CD14-positive monocyte (primary cell): ENCODE results near the gene FBXW7. TPM values are rescaled to one million over a fixed set of nuclear protein-coding genes. Genes with fewer than 3 reads are reported as not detected.

ENCODE experiments used
- DNase-seq, 3 donors: peaks; one replicate each; pipeline ENCODE4 v3.0.0-alpha.2; 2011 to 2022
- H2AFZ ChIP-seq: 2 replicates; pipeline ENCODE4 v1.6.0; 2012; ENCODE audit warnings: mild to moderate bottlenecking, low read depth, low read length, inconsistent platforms; ENCODE audit not compliant: insufficient read depth, poor library complexity, severe bottlenecking
- H3K27ac ChIP-seq, 2 donors: 1 replicate in 1 of 2; 2 replicates in 1 of 2; pipeline ENCODE4 v1.5.1; 2012 to 2013; ENCODE audit warnings: low read length in 2 of 2, control low read depth in 1 of 2, inconsistent platforms in 1 of 2, low read depth in 1 of 2, mild to moderate bottlenecking in 1 of 2
- H3K27me3 ChIP-seq, 2 donors: one replicate each; pipeline versions ENCODE4 v1.6.0 to v1.6.1; 2011 to 2013; ENCODE audit warnings: low read length in 2 of 2; ENCODE audit not compliant: control insufficient read depth in 2 of 2, insufficient read depth in 2 of 2
- H3K36me3 ChIP-seq, 2 donors: replicated peaks in 1 of 2; 1 replicate in 1 of 2; 2 replicates in 1 of 2; pipeline versions ENCODE4 v1.5.1 to v1.6.1; 2012 to 2013; ENCODE audit warnings: low read length in 2 of 2, control low read depth in 1 of 2, inconsistent platforms in 1 of 2, mild to moderate bottlenecking in 1 of 2; ENCODE audit not compliant: insufficient read depth in 2 of 2, control insufficient read depth in 1 of 2
- H3K4me1 ChIP-seq, 2 donors: 1 replicate in 1 of 2; 2 replicates in 1 of 2; pipeline versions ENCODE4 v1.5.1 to v1.6.1; 2012 to 2013; ENCODE audit warnings: low read length in 2 of 2, control low read depth in 1 of 2, inconsistent platforms in 1 of 2, mild to moderate bottlenecking in 1 of 2, moderate library complexity in 1 of 2; ENCODE audit not compliant: insufficient read depth in 2 of 2, control insufficient read depth in 1 of 2
- H3K4me2 ChIP-seq: replicated peaks from 2 replicates; pipeline ENCODE3; 2012; ENCODE audit warnings: low read length, moderate library complexity, mild to moderate bottlenecking; ENCODE audit not compliant: poor library complexity, severe bottlenecking; ENCODE audit errors: extremely low read depth
- H3K4me3 ChIP-seq, 3 experiments: fragments of 200-600 bp in 1 of 3; sonication (generic) in 1 of 3; replicated peaks in 1 of 3; 1 replicate in 2 of 3; 2 replicates in 1 of 3; pipeline ENCODE4 v1.5.1; 2011 to 2013; ENCODE audit warnings: low read length in 3 of 3, mild to moderate bottlenecking in 3 of 3, control low read depth in 2 of 3, low read depth in 2 of 3, inconsistent platforms in 1 of 3, moderate library complexity in 1 of 3
- H3K79me2 ChIP-seq: 2 replicates; pipeline ENCODE4 v1.6.0; 2012; ENCODE audit warnings: mild to moderate bottlenecking, control low read depth, inconsistent platforms, low read length, moderate library complexity; ENCODE audit not compliant: insufficient read depth
- H3K9ac ChIP-seq: 2 replicates; pipeline ENCODE4 v1.6.0; 2017; ENCODE audit warnings: low read length, mild to moderate bottlenecking; ENCODE audit not compliant: insufficient read depth, poor library complexity, severe bottlenecking
- H3K9me3 ChIP-seq, 2 donors: replicated peaks in 1 of 2; 1 replicate in 1 of 2; 2 replicates in 1 of 2; pipeline versions ENCODE4 v1.5.1 to v1.6.1; 2012 to 2013; ENCODE audit warnings: low read length in 2 of 2, control low read depth in 1 of 2; ENCODE audit not compliant: control insufficient read depth in 1 of 2, insufficient read depth in 1 of 2
- H4K20me1 ChIP-seq: 2 replicates; pipeline ENCODE4 v1.6.0; 2012; ENCODE audit warnings: mild to moderate bottlenecking, low read length, control low read depth, moderate library complexity; ENCODE audit not compliant: insufficient read depth
- H3K27ac Mint-ChIP-seq, 7 donors: one replicate each; pipeline ENCODE4 v1.8.0; 2020; ENCODE audit warnings: mild to moderate bottlenecking in 7 of 7, mixed read lengths in 7 of 7, moderate library complexity in 6 of 7, inconsistent platforms in 2 of 7
- H3K27me3 Mint-ChIP-seq, 3 donors: one replicate each; pipeline ENCODE4 v1.8.0; 2021 to 2022; ENCODE audit warnings: low read depth in 3 of 3, mild to moderate bottlenecking in 3 of 3, mixed read lengths in 3 of 3, moderate library complexity in 3 of 3, inconsistent platforms in 1 of 3
- H3K36me3 Mint-ChIP-seq, 2 donors: one replicate each; pipeline ENCODE4 v1.8.0; 2020; ENCODE audit warnings: mixed read lengths in 2 of 2, inconsistent platforms in 1 of 2, mild to moderate bottlenecking in 1 of 2
- H3K4me1 Mint-ChIP-seq: one replicate; pipeline ENCODE4 v1.8.0; 2020; ENCODE audit warnings: mild to moderate bottlenecking, mixed read lengths
- H3K4me3 Mint-ChIP-seq, 2 donors: one replicate each; pipeline ENCODE4 v1.8.0; 2020; ENCODE audit warnings: mild to moderate bottlenecking in 2 of 2, mixed read lengths in 2 of 2, moderate library complexity in 1 of 2
- H3K9me3 Mint-ChIP-seq, 7 donors: one replicate each; pipeline ENCODE4 v1.8.0; 2020 to 2022; ENCODE audit warnings: mixed read lengths in 7 of 7, mild to moderate bottlenecking in 6 of 7, moderate library complexity in 6 of 7, inconsistent platforms in 2 of 7
- WGBS: methylation state at CpG from one replicate; pipeline ENCODE4 v1.1.5; 2013; ENCODE audit warnings: missing lambda C conversion rate; ENCODE audit not compliant: insufficient coverage; 5-methylcytosine and 5-hydroxymethylcytosine counted together
- intact Hi-C, 2 donors: fragments of 100-400 bp; cut with micrococcal nuclease; formaldehyde crosslinking; loops; one replicate each; pipeline versions ENCODE4 v1.15.0 to v1.15.1; 2023
- polyA plus RNA-seq, 3 donors: library from polyadenylated mRNA; depleted of rRNA in 1 of 3; unstranded in 2 of 3; stranded (reverse) in 1 of 3; fragments of 300-500 nt in 2 of 3; fragments of >200 nt in 1 of 3; fragmentation: Illumina TruSeq in 2 of 3; gene quantifications; 1 replicate in 2 of 3; 2 replicates in 1 of 3; pipeline ENCODE4 v1.2.3, GENCODE V29; 2012 to 2021
- TF ChIP-seq, protein P1 (sequence below): fragments of 200-600 bp; IDR thresholded peaks from one replicate; pipeline ENCODE4 v1.8.0; 2022; ENCODE audit warnings: antibody characterized with exemption, mild to moderate bottlenecking

Gene FBXW7
- polyA plus RNA-seq, 3 donors = 25.1 to 44.9 (median 35.6) TPM

GRCh38 chr4:152360045-152360410, 175.9 kb downstream of the FBXW7 start:
- Histone ChIP-seq H3K4me3 (no peak overlapping the region), H3K36me3 (peaks cover 2 to 10% of the 10 kb centered on the region in 2 donors), H3K4me1 (peaks cover 10 to 31% of the 10 kb centered on the region in 2 donors), H2AFZ (no peak overlapping the region), H3K9ac (no peak overlapping the region), H3K4me2 (no peak overlapping the region), H3K9me3 (peaks cover 0 to 3% of the 10 kb centered on the region in 2 donors), H3K27ac (no peak overlapping the region), H4K20me1 (peaks cover 59% of the 10 kb centered on the region), H3K27me3 (no peaks in the 10 kb centered on the region), H3K79me2 (peaks cover 4% of the 10 kb centered on the region)
- DNase-seq = no peak
- Mint-ChIP-seq H3K27ac (no peak overlapping the region), H3K27me3 (no peaks in the 10 kb centered on the region), H3K4me3 (no peak overlapping the region), H3K36me3 (peaks cover 6 to 9% of the 10 kb centered on the region in 2 donors), H3K9me3 (peaks cover 0 to 2% (median 0%) of the 10 kb centered on the region in 7 donors), H3K4me1 (peaks cover 30% of the 10 kb centered on the region)
- no CpG with 5 or more reads among the region's 1 CpG for WGBS
- TF ChIP-seq, protein P1, sequence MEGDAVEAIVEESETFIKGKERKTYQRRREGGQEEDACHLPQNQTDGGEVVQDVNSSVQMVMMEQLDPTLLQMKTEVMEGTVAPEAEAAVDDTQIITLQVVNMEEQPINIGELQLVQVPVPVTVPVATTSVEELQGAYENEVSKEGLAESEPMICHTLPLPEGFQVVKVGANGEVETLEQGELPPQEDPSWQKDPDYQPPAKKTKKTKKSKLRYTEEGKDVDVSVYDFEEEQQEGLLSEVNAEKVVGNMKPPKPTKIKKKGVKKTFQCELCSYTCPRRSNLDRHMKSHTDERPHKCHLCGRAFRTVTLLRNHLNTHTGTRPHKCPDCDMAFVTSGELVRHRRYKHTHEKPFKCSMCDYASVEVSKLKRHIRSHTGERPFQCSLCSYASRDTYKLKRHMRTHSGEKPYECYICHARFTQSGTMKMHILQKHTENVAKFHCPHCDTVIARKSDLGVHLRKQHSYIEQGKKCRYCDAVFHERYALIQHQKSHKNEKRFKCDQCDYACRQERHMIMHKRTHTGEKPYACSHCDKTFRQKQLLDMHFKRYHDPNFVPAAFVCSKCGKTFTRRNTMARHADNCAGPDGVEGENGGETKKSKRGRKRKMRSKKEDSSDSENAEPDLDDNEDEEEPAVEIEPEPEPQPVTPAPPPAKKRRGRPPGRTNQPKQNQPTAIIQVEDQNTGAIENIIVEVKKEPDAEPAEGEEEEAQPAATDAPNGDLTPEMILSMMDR = no peak
- intact Hi-C loops = no loop called here

- DNase-seq = peak; percentile 27 to 57 (median 53)
- peaks cover 0 to 3% of the 10 kb centered on the region in 2 donors for H3K9me3 ChIP-seq
Observed at GRCh38 chr4:152359208-152360044, 176.5 kb downstream of the FBXW7 start.

More at GRCh38 chr4:152359208-152360044, 176.5 kb downstream of the FBXW7 start:
- peak overlapping the region; percentile 3 for H3K4me2 ChIP-seq
- no peak overlapping the region for H2AFZ ChIP-seq
- H4K20me1 ChIP-seq = peaks cover 53% of the 10 kb centered on the region
- H3K9ac ChIP-seq = no peak overlapping the region
- peaks cover 0 to 2% (median 0%) of the 10 kb centered on the region in 7 donors for H3K9me3 Mint-ChIP-seq
- no peaks in the 10 kb centered on the region for H3K27me3 ChIP-seq
- peaks cover 6% of the 10 kb centered on the region for H3K79me2 ChIP-seq
- no peaks in the 10 kb centered on the region for H3K27me3 Mint-ChIP-seq
- peaks cover 10 to 31% of the 10 kb centered on the region in 2 donors for H3K4me1 ChIP-seq
- peak overlapping the region in 1 of 2 donors; percentile 59 for H3K27ac ChIP-seq
- intact Hi-C loops = no loop called here
- peaks cover 30% of the 10 kb centered on the region for H3K4me1 Mint-ChIP-seq
- H3K4me3 Mint-ChIP-seq = no peak overlapping the region
- peaks cover 6% of the 10 kb centered on the region in 2 donors for H3K36me3 Mint-ChIP-seq
- H3K36me3 ChIP-seq = peaks cover 0 to 5% of the 10 kb centered on the region in 2 donors
- peak overlapping the region in 1 of 3 experiments; percentile 14 for H3K4me3 ChIP-seq
- no CpG with 5 or more reads among the region's 9 CpGs for WGBS
- TF ChIP-seq, protein P1 = no peak
- peak overlapping the region; percentile 55 to 94 (median 81) for H3K27ac Mint-ChIP-seq
